ENCODE data around the gene TP53I11. TPM values are rescaled to one million over a fixed set of nuclear protein-coding genes. Genes with fewer than 3 reads are reported as not detected.

Gene TP53I11
- total RNA-seq, 1 experiment from 2014 or later = 13.4 TPM

DNA sequence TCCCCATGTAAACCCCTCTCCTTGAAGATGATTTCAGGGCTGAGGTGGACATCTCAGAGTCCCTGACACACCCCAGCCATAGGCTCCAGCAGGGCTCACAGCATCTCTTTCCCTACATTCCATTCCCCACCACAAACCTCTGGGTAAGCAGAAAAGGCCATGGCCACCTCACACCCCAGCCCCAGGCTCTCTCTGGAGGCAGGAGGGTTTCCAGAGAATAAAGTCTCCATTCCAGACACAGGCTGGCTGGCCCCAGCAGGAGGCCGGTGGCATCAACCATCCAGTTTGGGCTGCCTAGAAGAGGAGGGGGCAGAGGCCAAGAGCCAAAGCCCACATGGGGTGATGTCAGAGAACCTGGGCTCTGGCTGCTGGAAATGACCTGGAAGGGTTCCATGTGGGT lies 61.4 kb downstream of the TP53I11 start:
- Histone ChIP-seq H3K27ac (peak overlapping the region; percentile 67; the same call in 1 of the 2 replicates), H3K36me3 (no peaks in the 10 kb centered on the region), H3K9me3 (replicated peaks) (no peaks in the 10 kb centered on the region), H3K4me1 (peaks cover 62% of the 10 kb centered on the region), H3K4me3 (no peak overlapping the region), H3K27me3 (no peaks in the 10 kb centered on the region)
- DNase-seq = peak; percentile 45 to 52

DNA sequence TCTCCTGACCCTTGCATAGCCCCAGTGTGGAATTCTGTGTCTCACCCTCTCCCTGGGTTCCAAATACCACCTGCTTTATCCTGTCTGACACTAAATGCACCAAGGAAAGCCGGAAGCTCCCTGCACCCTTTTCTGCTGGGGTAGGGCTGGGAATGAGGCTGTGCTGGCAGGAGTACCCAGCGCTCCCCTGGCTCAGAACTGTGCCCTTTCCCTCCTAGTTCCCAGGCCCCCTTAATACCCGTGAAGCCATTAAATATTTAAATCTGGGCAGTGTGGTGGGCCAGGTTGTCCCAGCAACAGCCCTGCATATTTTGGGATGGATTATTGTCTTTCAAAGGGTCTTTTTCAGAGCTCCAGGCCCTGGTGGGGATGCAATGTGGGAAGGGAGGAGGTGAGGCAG lies 63.0 kb downstream of the TP53I11 start:
- no peaks in the 10 kb centered on the region for H3K36me3 ChIP-seq
- no peak overlapping the region for H3K4me3 ChIP-seq
- DNase-seq = peak; percentile 78 to 90
- peaks cover 48% of the 10 kb centered on the region for H3K4me1 ChIP-seq
- peak overlapping the region; percentile 67 for H3K27ac ChIP-seq
- H3K27me3 ChIP-seq = no peaks in the 10 kb centered on the region
- no peaks in the 10 kb centered on the region for H3K9me3 ChIP-seq (replicated peaks)

DNA sequence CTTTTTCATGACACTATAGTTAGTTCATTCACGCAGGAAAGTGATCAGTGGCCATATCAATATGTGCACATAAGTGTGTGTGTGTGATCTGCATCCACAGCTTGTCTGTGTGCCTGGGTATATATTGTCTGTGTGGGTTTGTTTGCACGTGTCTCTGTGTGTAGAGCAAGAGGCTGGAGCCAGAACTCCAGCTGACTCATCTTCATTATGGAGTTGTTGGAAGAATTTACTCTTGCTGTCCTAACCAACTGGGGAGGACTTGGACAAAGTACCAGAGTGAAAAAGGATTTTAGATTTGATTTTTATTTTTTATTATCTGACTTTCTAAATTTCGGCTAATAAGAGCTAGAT lies 63.9 kb downstream of the TP53I11 start:
- Histone ChIP-seq H3K27me3 (no peaks in the 10 kb centered on the region), H3K9me3 (replicated peaks) (no peaks in the 10 kb centered on the region), H3K4me3 (no peak overlapping the region), H3K4me1 (peaks cover 45% of the 10 kb centered on the region), H3K27ac (peak overlapping the region; percentile 67), H3K36me3 (no peaks in the 10 kb centered on the region)
- peak in 1 of 2 experiments; percentile 38 for DNase-seq

DNA sequence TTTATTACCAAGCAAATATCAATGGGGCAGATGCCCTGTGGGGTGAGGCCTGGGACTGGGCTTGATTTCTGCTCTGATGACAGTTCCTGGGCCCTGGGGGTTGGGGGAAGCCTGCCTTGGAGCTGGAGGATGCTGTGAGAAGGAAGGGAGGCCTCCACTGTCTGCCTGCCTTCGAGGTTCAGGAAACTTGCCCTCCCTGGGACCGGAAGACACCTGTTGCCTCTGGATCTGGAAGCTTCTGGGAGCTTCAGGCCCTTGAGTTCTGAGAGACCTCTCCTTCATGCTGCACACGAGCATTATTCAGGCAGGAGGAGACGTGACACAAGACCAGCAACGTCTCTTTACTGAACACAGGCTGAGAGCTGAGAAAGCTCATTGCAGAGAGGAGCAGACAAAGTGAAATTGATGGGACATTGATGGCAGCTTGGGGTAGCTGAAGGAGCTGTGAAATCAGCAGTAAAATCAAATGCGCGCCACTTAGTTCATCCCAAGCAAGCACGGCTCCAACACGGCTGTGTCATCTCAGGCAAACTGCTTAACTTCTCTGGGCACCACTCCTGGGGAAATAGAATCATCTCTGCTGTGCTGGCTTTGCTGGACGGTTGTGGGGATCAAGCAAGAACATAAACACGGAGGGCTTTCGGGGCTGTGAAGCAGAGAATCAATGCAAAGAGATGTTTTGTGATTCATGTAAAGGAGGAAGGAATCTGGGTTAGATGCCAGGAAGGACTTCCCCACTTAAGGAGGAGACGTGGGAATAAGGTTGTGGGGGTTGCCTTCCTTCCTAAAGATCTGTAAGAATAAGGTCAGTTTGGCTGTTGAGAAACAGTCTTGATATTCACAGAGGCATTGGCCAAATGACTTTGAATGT lies 64.5 kb downstream of the TP53I11 start:
- H3K36me3 ChIP-seq = no peaks in the 10 kb centered on the region
- H3K27ac ChIP-seq = 0 out of 2 replicates have a peak overlapping the region, but pooled peaks have one; percentile 5
- no peak for DNase-seq
- H3K4me1 ChIP-seq = peaks cover 45% of the 10 kb centered on the region
- no peaks in the 10 kb centered on the region for H3K27me3 ChIP-seq
- no peak overlapping the region for H3K4me3 ChIP-seq
- H3K9me3 ChIP-seq (replicated peaks) = no peaks in the 10 kb centered on the region

DNA sequence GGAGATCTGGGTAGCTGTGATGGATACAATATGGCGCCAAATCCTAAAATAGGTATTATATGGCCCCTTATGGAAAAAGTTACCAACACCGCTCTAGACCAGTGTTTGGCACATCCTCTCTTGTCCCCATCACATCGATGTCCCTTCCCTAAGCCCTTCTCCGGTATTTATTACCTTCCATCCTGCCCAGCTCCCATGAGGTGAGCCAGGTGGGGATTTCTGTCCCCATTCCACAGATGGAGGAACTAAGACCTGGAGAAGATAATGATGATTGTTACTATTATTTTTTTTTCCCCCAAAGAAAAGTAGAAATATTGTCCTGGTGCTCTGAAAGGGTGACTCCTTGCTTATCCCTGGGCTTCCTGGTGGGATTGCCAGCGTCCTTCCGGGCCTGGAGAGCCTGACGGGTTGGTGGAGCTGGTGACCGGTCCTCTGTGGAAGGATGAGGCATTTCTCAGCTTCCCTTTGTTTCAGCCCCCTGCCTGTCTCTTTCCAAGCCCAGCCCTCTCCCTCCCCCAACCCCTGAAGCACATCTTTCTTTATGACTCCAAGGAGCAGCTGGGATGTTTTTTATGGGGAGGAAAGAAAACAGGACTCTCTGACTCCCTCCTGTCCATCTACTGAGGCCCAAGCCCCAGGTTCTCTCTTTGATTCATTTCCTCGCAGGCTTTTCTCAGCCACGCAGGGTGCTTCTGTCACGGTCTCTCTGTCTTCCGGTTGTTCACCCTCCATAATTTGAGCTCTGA lies 65.4 kb downstream of the TP53I11 start:
- H3K4me3 ChIP-seq = no peak overlapping the region

DNA sequence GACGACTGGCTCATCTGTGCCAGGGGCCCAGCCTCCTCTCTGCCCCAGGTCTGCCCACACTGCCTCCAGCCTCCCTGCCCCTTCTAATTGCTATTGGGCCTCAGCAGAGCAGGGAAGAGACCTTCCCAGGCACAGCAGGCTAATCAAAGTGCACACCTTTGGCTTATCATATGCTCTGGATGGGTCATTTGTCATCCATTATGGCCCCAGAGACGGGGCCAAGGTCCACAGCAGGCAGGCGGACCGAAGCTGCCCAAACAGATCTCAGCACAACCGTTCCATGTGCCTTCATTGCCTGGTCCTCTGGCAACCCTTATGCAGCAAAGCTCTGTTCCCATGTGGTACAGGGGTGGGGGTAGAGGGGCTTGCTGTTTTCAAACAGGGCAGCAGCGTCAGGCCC lies 66.6 kb downstream of the TP53I11 start:
- Histone ChIP-seq H3K4me1 (peaks cover 40% of the 10 kb centered on the region), H3K36me3 (no peaks in the 10 kb centered on the region), H3K27ac (no peak overlapping the region), H3K27me3 (no peaks in the 10 kb centered on the region), H3K4me3 (no peak overlapping the region), H3K9me3 (replicated peaks) (no peaks in the 10 kb centered on the region)
- DNase-seq = no peak

More for the DNA sequence above, 65.4 kb downstream of the TP53I11 start:
- Histone ChIP-seq H3K27me3 (no peaks in the 10 kb centered on the region), H3K36me3 (no peaks in the 10 kb centered on the region), H3K27ac (no peak overlapping the region), H3K4me1 (peaks cover 45% of the 10 kb centered on the region), H3K9me3 (replicated peaks) (no peaks in the 10 kb centered on the region)
- peak in 1 of 2 experiments; percentile 49 for DNase-seq

DNA sequence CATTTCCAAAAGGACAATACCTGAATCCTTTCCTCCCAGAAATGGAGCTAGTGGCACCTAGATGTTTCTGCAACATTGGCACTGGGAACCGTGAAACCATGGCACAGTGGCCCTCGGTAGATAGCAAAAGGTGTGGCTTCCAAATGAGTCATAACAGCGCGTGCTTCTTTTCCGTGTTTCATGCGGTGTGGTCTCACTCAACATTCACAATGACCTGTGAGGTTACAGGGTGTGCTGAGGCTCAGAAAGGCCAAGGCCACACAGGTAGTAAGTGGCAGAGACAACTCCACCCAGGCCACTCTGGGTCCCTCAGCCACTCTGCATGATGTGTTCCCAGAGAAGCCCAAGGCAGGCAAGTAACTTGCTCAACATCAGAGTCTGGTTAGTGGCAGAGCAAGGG lies 67.4 kb downstream of the TP53I11 start:
- Histone ChIP-seq H3K27me3 (no peaks in the 10 kb centered on the region), H3K27ac (no peak overlapping the region), H3K9me3 (replicated peaks) (no peaks in the 10 kb centered on the region), H3K4me3 (no peak overlapping the region), H3K36me3 (no peaks in the 10 kb centered on the region), H3K4me1 (peaks cover 37% of the 10 kb centered on the region)
- DNase-seq = no peak

Other genes starting within 250 kb of the TP53I11 start
- 28.6 and 31.5 TPM in 2 replicates for gene TSPAN18, start 223.9 kb downstream of the TP53I11 start, total RNA-seq (2014; rRNA removed; shearing (Covaris generic))
- 13.1 and 14.7 TPM in 2 replicates for gene PRDM11, start 195.8 kb upstream of the TP53I11 start, total RNA-seq (2014; rRNA removed; shearing (Covaris generic))

All from SJCRH30 (cell line).